Heart left ventricle (tissue), 16 donors: ENCODE measurements around the gene BOC. TPM values are rescaled to one million over a fixed set of nuclear protein-coding genes. Genes with fewer than 3 reads are reported as not detected.
"Not testable (repeated sequence)": the region's sequence is repeated elsewhere in the genome, so short reads cannot be mapped to it uniquely, and the experiment has no call there.

ENCODE experiments used
- ATAC-seq, 4 donors: fragments of 200-7000 bp; cut with Tn5 transposase; one replicate each; pipeline ENCODE4 v1.9.1; 2020 to 2022; ENCODE audit warnings: moderate library complexity in 4 of 4, mild to moderate bottlenecking in 3 of 4, moderate number of reproducible peaks in 1 of 4
- DNase-seq, 5 donors: peaks; one replicate each; pipeline ENCODE4 v3.0.0-alpha.2; 2020
- H3K27ac ChIP-seq, 12 donors: fragments of 200-600 bp; sonication (generic) in 4 of 12; one replicate each; pipeline versions ENCODE4 v1.5.0 to v1.8.0; 2016 to 2022; ENCODE audit warnings: mild to moderate bottlenecking in 2 of 12
- H3K27me3 ChIP-seq, 9 donors: fragments of 200-600 bp; sonication (generic) in 2 of 9; one replicate each; pipeline versions ENCODE4 v1.5.1 to v1.8.0; 2016 to 2022; ENCODE audit warnings: mild to moderate bottlenecking in 3 of 9
- H3K36me3 ChIP-seq, 9 donors: fragments of 200-600 bp; sonication (generic) in 2 of 9; one replicate each; pipeline versions ENCODE4 v1.5.0 to v1.8.0; 2018 to 2022; ENCODE audit warnings: mild to moderate bottlenecking in 2 of 9
- H3K4me1 ChIP-seq, 12 donors: fragments of 200-600 bp; sonication (generic) in 4 of 12; one replicate each; pipeline versions ENCODE4 v1.5.0 to v1.8.0; 2016 to 2022; ENCODE audit warnings: mild to moderate bottlenecking in 3 of 12
- H3K4me3 ChIP-seq, 12 donors: fragments of 200-600 bp; sonication (generic) in 4 of 12; one replicate each; pipeline versions ENCODE4 v1.5.0 to v1.8.0; 2017 to 2022; ENCODE audit warnings: mild to moderate bottlenecking in 9 of 12, moderate library complexity in 4 of 12
- H3K9me3 ChIP-seq, 12 donors: fragments of 200-600 bp; sonication (generic) in 4 of 12; one replicate each; pipeline versions ENCODE4 v1.5.0 to v1.8.0; 2016 to 2022; ENCODE audit warnings: mild to moderate bottlenecking in 1 of 12
- POLR2A ChIP-seq, 2 donors: fragments of 450-650 bp; IDR thresholded peaks; one replicate each; pipeline ENCODE4 v1.6.1; 2017; ENCODE audit warnings: antibody characterized with exemption in 2 of 2, mild to moderate bottlenecking in 2 of 2, moderate library complexity in 2 of 2
- WGBS, 4 donors: extraction: QIAGEN DNeasy Blood & Tissue Kit in 2 of 4; methylation state at CpG; one replicate each; pipeline versions ENCODE4 v1.1.5 to v1.1.7; 2013 to 2018; 5-methylcytosine and 5-hydroxymethylcytosine counted together
- intact Hi-C, 10 donors: fragments of 100-400 bp; cut with DNase I; formaldehyde crosslinking; loops; one replicate each; pipeline versions ENCODE4 v1.11.1 to v1.14.2; 2022
- polyA plus RNA-seq, 2 donors: library from polyadenylated mRNA; stranded (reverse); fragments of 200-250 nt; gene quantifications; one replicate each; pipeline ENCODE4 v1.2.3, GENCODE V29; 2013
- total RNA-seq, 9 donors: library from RNA; depleted of rRNA in 2 of 9; stranded (reverse); fragments of >200 nt in 2 of 9; fragmentation: NEBNext Ultra II Directional in 3 of 9; extraction: Animal tissue kit (Norgen Biotek cat#: 25700) in 3 of 9; gene quantifications; one replicate each; pipeline versions ENCODE4 v1.1.0 to v1.2.4, GENCODE V29; 2016 to 2023
- TF ChIP-seq, protein P1 (sequence below), 12 donors: fragments of 200-600 bp; sonication (generic) in 4 of 12; IDR thresholded peaks; one replicate each; pipeline versions ENCODE4 v1.5.0 to v1.8.0; 2018 to 2022; ENCODE audit warnings: antibody characterized with exemption in 12 of 12, mild to moderate bottlenecking in 5 of 12
- donor health status: ischemic (EF 13 %, LVEDD 7.1; RV severe dilation, severe dysfunction).
- donor health status: healthy with polysubstance abuse.
- donor health status: DM: no; HTN: yes; CAD: no.
- donor health status: DM: no; HTN: no; CAD: no.
- donor health status: ischemic (EF 25% LVEDD 6.9; RV normal size, moderate dysfunction).
- donor health status: ischemic (EF 25% LVEDD 5.7; RV mildly dilated, moderate dysfunction).
- donor health status: healthy.
- donor health status: DM: yes; HTN: yes; CAD: no.
- donor health status: ischemic (EF 35%, LVEDD 5.7; RV mildly dilated, moderate dysfunction).
- donor health status: nonischemic (EF 11% LVEDD 7.7; RV severe dilation, severe dysfunction).
- donor health status: DM: yes; HTN: yes; CAD: no.
- donor health status: PGD.
- donor health status: ischemic (EF 29% LVEDD 5.4; RV normal size, mild dysfunction).
- donor health status: nonischemic (EF 23%, LVEDD 6.1; RV moderate dilation, normal function).

Gene BOC
- total and polyA plus RNA-seq, 11 donors, result 1.9 to 12.2 (median 4.4) TPM

DNA sequence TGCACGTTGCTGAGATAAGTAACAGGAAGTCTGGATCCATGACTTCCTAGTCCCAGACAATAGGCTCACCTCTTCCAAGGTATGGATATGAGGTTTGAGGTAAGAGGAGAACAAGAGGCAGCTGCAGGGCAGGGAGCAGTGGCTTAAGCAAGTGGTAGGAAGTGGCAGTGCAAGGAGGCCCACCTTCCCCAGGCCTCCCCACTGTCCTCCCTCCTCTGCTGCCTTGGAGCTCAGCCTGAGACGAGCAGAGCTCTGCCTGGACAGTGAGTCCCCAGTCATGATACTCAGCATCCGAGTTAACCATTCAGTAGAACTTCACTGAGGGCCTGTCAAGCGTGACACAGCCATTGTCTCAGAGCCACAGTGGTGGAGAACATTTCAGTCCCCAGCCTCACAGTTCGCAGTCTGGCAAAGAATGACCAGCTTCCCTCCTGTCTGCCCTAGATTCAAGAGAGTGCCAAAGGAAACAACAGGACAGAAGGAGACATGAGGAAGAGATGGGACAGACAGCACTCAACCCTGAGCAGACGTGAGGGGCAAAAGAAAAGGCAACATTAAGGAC is 41.4 kb upstream of the BOC start:
- no peak for ATAC-seq
- intact Hi-C loops, result no loop called here
- no peak for DNase-seq
- H3K4me3 ChIP-seq, result no peak overlapping the region
- TF ChIP-seq POLR2A (IDR thresholded peaks at IDR 0.05), result no peak
- TF ChIP-seq, protein P1, sequence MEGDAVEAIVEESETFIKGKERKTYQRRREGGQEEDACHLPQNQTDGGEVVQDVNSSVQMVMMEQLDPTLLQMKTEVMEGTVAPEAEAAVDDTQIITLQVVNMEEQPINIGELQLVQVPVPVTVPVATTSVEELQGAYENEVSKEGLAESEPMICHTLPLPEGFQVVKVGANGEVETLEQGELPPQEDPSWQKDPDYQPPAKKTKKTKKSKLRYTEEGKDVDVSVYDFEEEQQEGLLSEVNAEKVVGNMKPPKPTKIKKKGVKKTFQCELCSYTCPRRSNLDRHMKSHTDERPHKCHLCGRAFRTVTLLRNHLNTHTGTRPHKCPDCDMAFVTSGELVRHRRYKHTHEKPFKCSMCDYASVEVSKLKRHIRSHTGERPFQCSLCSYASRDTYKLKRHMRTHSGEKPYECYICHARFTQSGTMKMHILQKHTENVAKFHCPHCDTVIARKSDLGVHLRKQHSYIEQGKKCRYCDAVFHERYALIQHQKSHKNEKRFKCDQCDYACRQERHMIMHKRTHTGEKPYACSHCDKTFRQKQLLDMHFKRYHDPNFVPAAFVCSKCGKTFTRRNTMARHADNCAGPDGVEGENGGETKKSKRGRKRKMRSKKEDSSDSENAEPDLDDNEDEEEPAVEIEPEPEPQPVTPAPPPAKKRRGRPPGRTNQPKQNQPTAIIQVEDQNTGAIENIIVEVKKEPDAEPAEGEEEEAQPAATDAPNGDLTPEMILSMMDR (IDR thresholded peaks at IDR 0.05), result no peak
- H3K9me3 ChIP-seq, result no peaks in the 10 kb centered on the region
- peaks cover 0 to 19% (median 10%) of the 10 kb centered on the region in 12 donors for H3K4me1 ChIP-seq
- H3K36me3 ChIP-seq, result no peaks in the 10 kb centered on the region
- no peaks in the 10 kb centered on the region for H3K27me3 ChIP-seq
- WGBS, 4 donors, result 71 to 75% (median 72%) methylated on average over 6 of the region's 6 CpGs
- peak overlapping the region in 1 of 12 donors; percentile 34 for H3K27ac ChIP-seq

DNA sequence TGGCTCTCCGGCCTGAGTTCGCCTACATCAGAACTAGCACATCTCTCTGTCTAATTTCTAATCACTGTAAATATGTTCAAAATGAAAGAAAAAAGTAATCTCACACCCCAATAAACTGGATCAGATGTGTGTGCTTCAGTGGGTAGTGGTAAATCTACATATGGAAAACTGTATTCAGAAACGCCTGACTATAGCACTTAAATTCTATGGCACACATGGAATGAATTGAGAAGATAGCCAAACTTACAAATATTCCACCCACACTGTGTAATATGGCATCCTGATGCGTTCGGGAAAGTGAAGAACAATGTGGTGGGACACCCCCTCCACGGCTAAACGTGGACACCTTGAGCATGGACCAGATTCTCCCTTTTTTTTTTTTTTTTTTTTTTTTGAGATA is 40.6 kb upstream of the BOC start:
- DNase-seq (no peak), ATAC-seq (no peak)
- Histone ChIP-seq H3K9me3 (no peaks in the 10 kb centered on the region), H3K4me1 (peaks cover 0 to 19% (median 10%) of the 10 kb centered on the region in 12 donors), H3K27ac (no peak overlapping the region), H3K4me3 (no peak overlapping the region), H3K36me3 (no peaks in the 10 kb centered on the region), H3K27me3 (no peaks in the 10 kb centered on the region)
- intact Hi-C loops, result no loop called here
- TF ChIP-seq, protein P1 (IDR thresholded peaks at IDR 0.05), result no peak
- TF ChIP-seq POLR2A (IDR thresholded peaks at IDR 0.05), result no peak
- 93 to 95% (median 95%) methylated on average over 7 of the region's 7 CpGs for WGBS, 4 donors

DNA sequence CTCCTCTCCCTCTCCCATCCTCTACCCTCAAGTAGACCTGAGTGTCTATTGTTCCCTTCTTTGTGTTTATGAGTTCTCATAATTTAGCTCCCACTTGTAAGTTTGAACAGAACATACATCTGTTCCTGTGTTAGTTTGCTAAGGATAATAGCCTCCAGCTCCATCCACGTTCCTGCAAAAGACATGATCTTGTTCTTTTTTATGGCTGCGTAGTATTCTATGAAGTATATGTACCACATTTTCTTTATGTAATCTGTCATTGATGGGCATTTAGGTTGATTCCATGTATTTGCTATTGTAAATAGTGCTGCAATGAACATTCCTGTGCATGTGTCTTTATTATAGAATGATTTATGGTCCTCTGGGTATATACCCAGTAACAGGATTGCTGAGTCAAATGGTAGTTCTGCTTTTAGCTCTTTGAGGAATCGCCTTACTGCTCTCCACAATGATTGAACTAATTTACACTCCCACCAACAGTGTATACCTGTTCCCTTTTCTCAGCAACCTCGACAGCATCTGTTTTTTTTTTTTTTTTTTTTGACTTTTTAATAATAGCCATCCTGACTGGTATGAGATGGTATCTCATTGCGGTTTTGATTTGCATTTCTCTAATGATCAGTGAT is 39.6 kb upstream of the BOC start:
- intact Hi-C loops, DNase-seq, H3K27ac ChIP-seq, H3K4me3 ChIP-seq, H3K27me3 ChIP-seq, ATAC-seq, H3K36me3 ChIP-seq, H3K9me3 ChIP-seq: not testable (repeated sequence)
- 88 to 95% (median 91%) methylated on average over 5 of the region's 5 CpGs for WGBS, 4 donors
- peaks cover 0 to 12% (median 6%) of the 10 kb centered on the region in 12 donors for H3K4me1 ChIP-seq

DNA sequence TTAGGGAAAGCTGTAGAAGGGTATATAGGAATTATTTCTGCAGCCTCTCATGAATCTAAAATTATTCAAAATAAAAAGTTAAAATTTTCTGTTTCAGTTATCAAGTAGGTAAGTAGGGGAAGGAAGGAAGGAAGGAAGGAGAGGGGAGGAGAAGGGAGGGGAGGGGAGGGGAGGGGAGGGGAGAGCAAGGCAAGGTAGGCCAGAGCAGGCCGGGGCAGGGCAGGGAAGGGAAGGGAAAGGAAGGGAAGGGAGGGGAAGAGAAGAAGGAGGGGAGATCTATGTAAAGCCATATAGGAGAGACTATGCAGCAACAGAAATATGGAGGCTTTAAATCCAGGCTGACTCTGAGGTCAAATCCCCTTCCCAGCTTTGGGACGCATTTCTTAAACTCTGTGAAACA is 38.3 kb upstream of the BOC start:
- Histone ChIP-seq H3K27me3 (no peaks in the 10 kb centered on the region), H3K36me3 (no peaks in the 10 kb centered on the region), H3K27ac (no peak overlapping the region), H3K4me1 (no peaks in the 10 kb centered on the region), H3K4me3 (no peak overlapping the region), H3K9me3 (no peaks in the 10 kb centered on the region)
- 78 to 83% (median 81%) methylated on average over 2 of the region's 2 CpGs for WGBS, 4 donors
- DNase-seq (no peak), ATAC-seq (no peak)
- intact Hi-C loops, result no loop called here
- no peak for TF ChIP-seq POLR2A (IDR thresholded peaks at IDR 0.05)
- TF ChIP-seq, protein P1 (IDR thresholded peaks at IDR 0.05), result no peak

DNA sequence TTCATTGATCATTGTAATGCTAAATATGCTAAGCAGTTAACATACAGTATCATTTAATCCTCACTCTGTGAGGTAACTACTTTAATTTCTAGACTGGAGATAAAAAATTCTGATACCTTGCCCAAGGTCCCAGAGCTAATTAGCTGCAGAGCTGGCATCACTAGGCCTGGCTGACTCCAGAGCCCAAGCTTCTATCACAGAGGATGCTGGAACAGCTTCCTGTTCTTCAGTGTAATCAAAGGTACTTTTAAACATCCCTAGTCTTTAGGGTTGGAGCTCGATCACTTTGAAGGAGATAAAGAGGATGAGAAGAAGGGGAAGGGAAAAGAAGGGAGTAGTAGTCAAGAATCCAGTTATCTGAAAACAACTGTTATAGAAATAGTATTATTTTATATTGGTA is 37.1 kb upstream of the BOC start:
- ATAC-seq (no peak), DNase-seq (no peak)
- intact Hi-C loops, result no loop called here
- H3K36me3 ChIP-seq, result no peaks in the 10 kb centered on the region
- no peaks in the 10 kb centered on the region for H3K4me1 ChIP-seq
- H3K27ac ChIP-seq, result no peak overlapping the region
- no peak overlapping the region for H3K4me3 ChIP-seq
- no peaks in the 10 kb centered on the region for H3K9me3 ChIP-seq
- no peaks in the 10 kb centered on the region for H3K27me3 ChIP-seq
- no peak for TF ChIP-seq POLR2A (IDR thresholded peaks at IDR 0.05)
- TF ChIP-seq, protein P1 (IDR thresholded peaks at IDR 0.05), result no peak
- 65 to 90% (median 70%) methylated on average over 1 of the region's 1 CpG for WGBS, 4 donors
